ENCODE measurements around the gene PCBP4. TPM values are rescaled to one million over a fixed set of nuclear protein-coding genes. Genes with fewer than 3 reads are reported as not detected.

The PCBP4 gene
- 10 to 100 TPM; 21.4 to 27.2 TPM for total RNA-seq

GRCh38 chr3:51967384-51968169 is at the start of gene PCBP4:
Gene PCBP4 (minus strand): TSS chr3:51967454. CDS start chr3:51961240, 6,214 bp downstream.
- Mint-ChIP-seq H3K9me3 (no peaks in the 10 kb centered on the region), H3K4me3 (peak within 1 kb of the TSS; percentile 81), H3K27ac (peak within 1 kb of the TSS; percentile 85), H3K27me3 (peaks cover 2% of the 10 kb centered on the region), H3K4me1 (peaks cover 20% of the 10 kb centered on the region), H3K36me3 (ENCODE audit: low read depth) (no peaks in the 10 kb centered on the region)
- ChIA-PET CTCF (interaction anchor here (1.0 to 1.4 kb wide), 2 partner anchors 13 to 26 kb away, joined by 3 to 4 read pairs; partner anchors contain the start of genes GPR62 and RRP9), POLR2A (no interaction called here)
- DNase-seq = peak; percentile 32

GRCh38 chr3:52015438-52016228 is 48.4 kb upstream of the PCBP4 start:
- Mint-ChIP-seq H3K27me3 (no peaks in the 10 kb centered on the region), H3K4me3 (no peak overlapping the region), H3K27ac (no peak overlapping the region), H3K9me3 (no peaks in the 10 kb centered on the region), H3K36me3 (ENCODE audit: low read depth) (no peaks in the 10 kb centered on the region), H3K4me1 (no peaks in the 10 kb centered on the region)
- ChIA-PET POLR2A (no interaction called here), CTCF (interaction anchor here (0.5 to 2.5 kb wide), 6 partner anchors 21 to 167 kb away, joined by 3 to 10 read pairs (median 4); partner anchors contain the start of gene DUSP7)
- DNase-seq = no peak

- Mint-ChIP-seq H3K9me3 (no peaks in the 10 kb centered on the region), H3K27me3 (peaks cover 3% of the 10 kb centered on the region), H3K27ac (no peak overlapping the region), H3K36me3 (ENCODE audit: low read depth) (no peaks in the 10 kb centered on the region), H3K4me1 (no peaks in the 10 kb centered on the region), H3K4me3 (no peak overlapping the region)
- POLR2A ChIA-PET = no interaction called here
- DNase-seq = no peak
- CTCF ChIA-PET = interaction anchor here (0.8 to 2.1 kb wide), 3 partner anchors 32 to 107 kb away, joined by 3 to 6 read pairs (median 3); no protein-coding TSS in a partner anchor
Observed at GRCh38 chr3:52014613-52015012, 47.4 kb upstream of the PCBP4 start.

GRCh38 chr3:52013802-52014598 is 46.7 kb upstream of the PCBP4 start:
- no peaks in the 10 kb centered on the region for H3K9me3 Mint-ChIP-seq
- H3K27me3 Mint-ChIP-seq = peaks cover 3% of the 10 kb centered on the region
- ChIA-PET CTCF (interaction anchor here (0.8 to 2.4 kb wide), 6 partner anchors 12 to 108 kb away, joined by 3 to 6 read pairs (median 3); no protein-coding TSS in a partner anchor), POLR2A (no interaction called here)
- H3K36me3 Mint-ChIP-seq (ENCODE audit: low read depth) = no peaks in the 10 kb centered on the region
- DNase-seq = no peak
- no peaks in the 10 kb centered on the region for H3K4me1 Mint-ChIP-seq
- no peak overlapping the region for H3K27ac Mint-ChIP-seq
- H3K4me3 Mint-ChIP-seq = no peak overlapping the region

- ChIA-PET POLR2A (no interaction called here), CTCF (interaction anchor here (0.6 to 2.4 kb wide), 5 partner anchors 11 to 93 kb away, joined by 3 to 6 read pairs (median 3); partner anchors contain the start of gene DUSP7)
- Mint-ChIP-seq H3K4me1 (no peaks in the 10 kb centered on the region), H3K4me3 (no peak overlapping the region), H3K27me3 (peaks cover 3% of the 10 kb centered on the region), H3K27ac (no peak overlapping the region), H3K9me3 (no peaks in the 10 kb centered on the region), H3K36me3 (ENCODE audit: low read depth) (no peaks in the 10 kb centered on the region)
- no peak for DNase-seq
Observed at GRCh38 chr3:52012699-52013098, 45.4 kb upstream of the PCBP4 start.

- Mint-ChIP-seq H3K4me1 (peaks cover 9% of the 10 kb centered on the region), H3K27ac (no peak overlapping the region), H3K27me3 (peaks cover 3% of the 10 kb centered on the region), H3K9me3 (no peaks in the 10 kb centered on the region), H3K36me3 (ENCODE audit: low read depth) (no peaks in the 10 kb centered on the region), H3K4me3 (no peak overlapping the region)
- no peak for DNase-seq
- CTCF ChIA-PET = no interaction called here
- POLR2A ChIA-PET = no interaction called here
Observed at GRCh38 chr3:52010431-52010830, 43.2 kb upstream of the PCBP4 start.

- Mint-ChIP-seq H3K4me3 (no peak overlapping the region), H3K27me3 (peaks cover 3% of the 10 kb centered on the region), H3K4me1 (peaks cover 11% of the 10 kb centered on the region), H3K9me3 (no peaks in the 10 kb centered on the region), H3K27ac (no peak overlapping the region), H3K36me3 (ENCODE audit: low read depth) (no peaks in the 10 kb centered on the region)
- DNase-seq = no peak
- ChIA-PET POLR2A (no interaction called here), CTCF (interaction anchor here (0.6 kb wide), 2 partner anchors 272 to 424 kb away, joined by 3 to 4 read pairs; no protein-coding TSS in a partner anchor)
Observed at GRCh38 chr3:52007291-52007690, 40.0 kb upstream of the PCBP4 start.

- peaks cover 14% of the 10 kb centered on the region for H3K4me1 Mint-ChIP-seq
- CTCF ChIA-PET = no interaction called here
- H3K36me3 Mint-ChIP-seq (ENCODE audit: low read depth) = no peaks in the 10 kb centered on the region
- peaks cover 3% of the 10 kb centered on the region for H3K27me3 Mint-ChIP-seq
- H3K4me3 Mint-ChIP-seq = no peak overlapping the region
- H3K27ac Mint-ChIP-seq = no peak overlapping the region
- POLR2A ChIA-PET = no interaction called here
- DNase-seq = no peak
- H3K9me3 Mint-ChIP-seq = no peaks in the 10 kb centered on the region
Observed at GRCh38 chr3:52006820-52007133, 39.5 kb upstream of the PCBP4 start.

GRCh38 chr3:52006017-52006819 is 39.0 kb upstream of the PCBP4 start:
- no peak overlapping the region for H3K4me3 Mint-ChIP-seq
- no peaks in the 10 kb centered on the region for H3K36me3 Mint-ChIP-seq (ENCODE audit: low read depth)
- POLR2A ChIA-PET = no interaction called here

GRCh38 chr3:52005571-52005986 is 38.3 kb upstream of the PCBP4 start:
- Mint-ChIP-seq H3K4me3 (no peak overlapping the region), H3K27me3 (peaks cover 3% of the 10 kb centered on the region), H3K27ac (no peak overlapping the region), H3K36me3 (ENCODE audit: low read depth) (no peaks in the 10 kb centered on the region), H3K4me1 (peaks cover 18% of the 10 kb centered on the region), H3K9me3 (no peaks in the 10 kb centered on the region)
- DNase-seq = no peak
- POLR2A ChIA-PET = no interaction called here
- CTCF ChIA-PET = no interaction called here

More at GRCh38 chr3:52006017-52006819, 39.0 kb upstream of the PCBP4 start:
- Mint-ChIP-seq H3K4me1 (peaks cover 18% of the 10 kb centered on the region), H3K9me3 (no peaks in the 10 kb centered on the region), H3K27me3 (peaks cover 3% of the 10 kb centered on the region), H3K27ac (peak overlapping the region; percentile 19)
- CTCF ChIA-PET = no interaction called here
- DNase-seq = no peak

- ChIA-PET CTCF (interaction anchor here (0.6 to 1.3 kb wide), 4 partner anchors 20 to 89 kb away, joined by 3 read pairs; no protein-coding TSS in a partner anchor), POLR2A (no interaction called here)
- no peak for DNase-seq
- H3K9me3 Mint-ChIP-seq = no peaks in the 10 kb centered on the region
- peaks cover 21% of the 10 kb centered on the region for H3K4me1 Mint-ChIP-seq
- no peaks in the 10 kb centered on the region for H3K36me3 Mint-ChIP-seq (ENCODE audit: low read depth)
- no peaks in the 10 kb centered on the region for H3K27me3 Mint-ChIP-seq
- H3K27ac Mint-ChIP-seq = no peak overlapping the region
- no peak overlapping the region for H3K4me3 Mint-ChIP-seq
Observed at GRCh38 chr3:52004906-52005395, 37.7 kb upstream of the PCBP4 start.

Measured in activated CD4-positive, alpha-beta T cell treated with anti-CD3 and anti-CD28 coated beads, Interleukin-2, amount 10 ng/mL, durations not matched to agents 7 days and 5 days (primary cell).